HepG2 (cell line): Measurements from ENCODE around the gene ZNF333. TPM values are rescaled to one million over a fixed set of nuclear protein-coding genes. Genes with fewer than 3 reads are reported as not detected.

Source experiments
- ATAC-seq: fragments of 200-7000 bp; cut with Tn5 transposase; 3 replicates; pipeline ENCODE4 v1.9.1; 2020; ENCODE audit warnings: mild to moderate bottlenecking, moderate library complexity
- BruUV-seq: library from RNA; stranded (reverse); fragments of 400-500 nt; replicated peaks from 2 replicates; lab custom pipeline; 2021; lab: Mats Ljungman, UMichigan
- CTCF ChIA-PET: fragments of 300-600 bp; formaldehyde crosslinking; extraction: SDS; loops from one replicate; lab custom pipeline; 2021; ENCODE audit warnings: low total read pairs, inconsistent platforms, low intra/inter-chr PET ratio; lab: Yijun Ruan, JAX
- POLR2A ChIA-PET: fragments of 350-600 bp; sonication (Branson Sonifier 250); formaldehyde crosslinking; loops from one replicate; lab custom pipeline; 2020; ENCODE audit warnings: antibody characterized with exemption, inconsistent platforms; lab: Yijun Ruan, JAX
- DNase-seq: peaks from one replicate; pipeline ENCODE4 v3.0.0-alpha.2; 2015; ENCODE audit warnings: low spot score
- FAIRE-seq: peaks from 3 replicates; lab custom pipeline; 2011; peaks lifted over from hg19 to GRCh38; lab: Jason Lieb, UNC
- H2AFZ ChIP-seq: one replicate; pipeline ENCODE4 v1.6.1; 2011; ENCODE audit warnings: low read length, inconsistent platforms
- H3K27ac ChIP-seq: fragments of 300-600 bp; 3 replicates; pipeline ENCODE4 v1.8.0; 2011; ENCODE audit warnings: mixed run types, mild to moderate bottlenecking, mixed read lengths, low read length, inconsistent platforms; ENCODE audit not compliant: insufficient read depth; ENCODE audit errors: extremely low read length
- H3K27me3 ChIP-seq, 2 experiments: fragments of 200-600 bp in 1 of 2; 2 replicates in 1 of 2; 3 replicates in 1 of 2; pipeline versions ENCODE4 v1.6.0 to v1.8.0; 2011; ENCODE audit warnings: low read length in 2 of 2, mild to moderate bottlenecking in 2 of 2, moderate library complexity in 2 of 2, inconsistent platforms in 1 of 2; ENCODE audit not compliant: insufficient read depth in 2 of 2, control insufficient read depth in 1 of 2
- H3K36me3 ChIP-seq, 2 experiments: fragments of 200-600 bp in 1 of 2; replicated peaks in 1 of 2; 2 replicates in 1 of 2; 3 replicates in 1 of 2; pipeline versions ENCODE4 v1.5.1 to v1.8.0; 2011; ENCODE audit warnings: low read length in 2 of 2, inconsistent platforms in 1 of 2; ENCODE audit not compliant: insufficient read depth in 2 of 2, control insufficient read depth in 1 of 2
- H3K4me1 ChIP-seq: 2 replicates; pipeline ENCODE4 v1.5.1; 2012; ENCODE audit warnings: low read length, inconsistent platforms; ENCODE audit not compliant: insufficient read depth
- H3K4me2 ChIP-seq: 2 replicates; pipeline ENCODE4 v1.6.0; 2011; ENCODE audit warnings: low read depth, low read length, inconsistent platforms
- H3K4me3 ChIP-seq, 3 experiments: fragments of 200-600 bp in 1 of 3; sonication (generic), shearing (Covaris generic) in 1 of 3; replicated peaks in 1 of 3; 2 replicates each; pipeline ENCODE4 v1.5.1; 2011 to 2016; ENCODE audit warnings: low read length in 3 of 3, inconsistent platforms in 2 of 3, low read depth in 2 of 3, mild to moderate bottlenecking in 2 of 3, control low read depth in 1 of 3, mixed read lengths in 1 of 3; ENCODE audit not compliant: insufficient read depth in 1 of 3
- H3K79me2 ChIP-seq: one replicate; pipeline ENCODE4 v1.6.1; 2011; ENCODE audit warnings: low read length, inconsistent platforms; ENCODE audit not compliant: insufficient read depth
- H3K9ac ChIP-seq: 2 replicates; pipeline ENCODE4 v1.6.0; 2011; ENCODE audit warnings: mild to moderate bottlenecking, low read depth, low read length, inconsistent platforms; ENCODE audit not compliant: insufficient read depth
- H3K9me3 ChIP-seq: 2 replicates; pipeline ENCODE4 v1.5.1; 2012; ENCODE audit warnings: mild to moderate bottlenecking, low read length
- H4K20me1 ChIP-seq: 2 replicates; pipeline ENCODE4 v1.6.0; 2011; ENCODE audit warnings: inconsistent platforms, mild to moderate bottlenecking, low read length, moderate library complexity; ENCODE audit not compliant: insufficient read depth
- IKZF1 ChIP-seq: fragments of 450-650 bp; IDR thresholded peaks from 2 replicates; pipeline ENCODE4 v1.7.1; 2016
- SNAI1 ChIP-seq: sonication (generic); formaldehyde crosslinking; IDR thresholded peaks from 2 replicates; pipeline ENCODE4 v1.5.0; 2020; ENCODE audit warnings: mild to moderate bottlenecking, missing genetic modification reagents, borderline replicate concordance
- WIZ ChIP-seq: sonication (generic); formaldehyde crosslinking; IDR thresholded peaks from 2 replicates; pipeline ENCODE4 v1.5.1; 2020; ENCODE audit warnings: mild to moderate bottlenecking, missing genetic modification reagents
- WGBS: methylation state at CpG from one replicate; pipeline ENCODE4 v1.1.6; 2017; ENCODE audit warnings: low lambda C conversion rate; 5-methylcytosine and 5-hydroxymethylcytosine counted together
- in situ Hi-C: cut with HindIII; loops from 2 replicates; pipeline ENCODE4 v1.10.0; 2017; ENCODE audit warnings: low pct_unique_long_range_greater_than_20kb; ENCODE audit not compliant: extremely low pct_ligation_motif_present
- intact Hi-C: fragments of 100-400 bp; cut with micrococcal nuclease; formaldehyde crosslinking; loops from one replicate; pipeline ENCODE4 v1.10.0; 2022; ENCODE audit not compliant: unreplicated experiment
- polyA plus RNA-seq, 8 experiments: library from polyadenylated mRNA; depleted of rRNA in 3 of 8; stranded (reverse) in 7 of 8; unstranded in 1 of 8; fragments of >200 nt; fragmentation: Illumina TruSeq in 4 of 8; extraction: Trizol in 4 of 8; gene quantifications; 2 replicates each; pipeline versions ENCODE4 v1.2.1 to v1.2.3, GENCODE V29; 2011 to 2016; ENCODE audit warnings: low read depth in 4 of 8, missing spikeins in 1 of 8, mixed read lengths in 1 of 8; ENCODE audit not compliant: insufficient read depth in 1 of 8
- total RNA-seq, 5 experiments: library from RNA; depleted of rRNA; stranded (reverse); fragments of >200 nt; fragmentation: Illumina TruSeq; extraction: Trizol; gene quantifications; 2 replicates each; pipeline ENCODE4 v1.2.3, GENCODE V29; 2016; ENCODE audit warnings: low read depth in 1 of 5
- TF ChIP-seq, protein P1 (sequence below): sonication (generic); formaldehyde crosslinking; IDR thresholded peaks from 2 replicates; pipeline ENCODE4 v1.4.0; 2020; ENCODE audit warnings: missing genetic modification reagents
- TF ChIP-seq, protein P2 (sequence below): sonication (generic); formaldehyde crosslinking; IDR thresholded peaks from 2 replicates; pipeline ENCODE4 v1.8.0; 2022; ENCODE audit warnings: missing genetic modification reagents, low read depth, mild to moderate bottlenecking, borderline replicate concordance
- TF ChIP-seq, protein P3 (sequence below): sonication (generic); formaldehyde crosslinking; IDR thresholded peaks from 2 replicates; pipeline ENCODE4 v1.8.0; 2022; ENCODE audit warnings: missing genetic modification reagents, mild to moderate bottlenecking, inconsistent platforms, borderline replicate concordance

The ZNF333 gene
- total and polyA plus RNA-seq, 2 of the 13 experiments (the other 11 are each of a cell fraction or from before 2014, with no cell fraction given): 3.4 to 6.4 TPM

DNA sequence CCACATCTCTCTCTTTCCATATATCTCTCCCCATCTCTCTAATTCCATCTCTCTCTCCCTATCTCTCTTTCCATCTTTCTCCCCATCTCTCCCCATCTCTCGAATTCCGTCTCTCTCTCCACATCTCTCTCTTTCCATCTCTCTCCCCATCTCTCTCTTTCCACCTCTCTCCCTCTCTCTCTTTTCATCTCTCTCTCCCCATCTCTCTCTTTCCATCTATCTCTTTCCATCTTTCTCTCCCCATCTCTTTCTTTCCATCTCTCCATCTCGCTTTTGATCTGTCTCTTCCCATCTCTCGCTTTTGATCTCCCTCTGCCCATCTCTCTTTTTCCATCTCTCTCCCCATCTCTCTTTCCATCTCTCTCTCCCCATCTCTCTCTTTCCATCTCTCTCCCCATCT is 40.8 kb upstream of the ZNF333 start:
- in situ Hi-C loops (no loop called here), intact Hi-C loops (no loop called here)
- FAIRE-seq (no peak), DNase-seq (no peak), ATAC-seq (no peak)
- no peaks in the 10 kb centered on the region for H3K27me3 ChIP-seq
- H3K9me3 ChIP-seq: no peaks in the 10 kb centered on the region
- ChIA-PET POLR2A (no interaction called here), CTCF (no interaction called here)
- no peaks in the 10 kb centered on the region for H3K36me3 ChIP-seq
- WGBS: 3% methylated on average over 4 of the region's 4 CpGs
- no peak overlapping the region for H2AFZ ChIP-seq
- H3K79me2 ChIP-seq: no peaks in the 10 kb centered on the region
- no peak overlapping the region for H3K4me2 ChIP-seq
- no peak overlapping the region for H3K27ac ChIP-seq
- H3K4me1 ChIP-seq: no peaks in the 10 kb centered on the region
- TF ChIP-seq WIZ (no peak), SNAI1 (CRISPR knock-in tag) (no peak)
- TF ChIP-seq, protein P1, sequence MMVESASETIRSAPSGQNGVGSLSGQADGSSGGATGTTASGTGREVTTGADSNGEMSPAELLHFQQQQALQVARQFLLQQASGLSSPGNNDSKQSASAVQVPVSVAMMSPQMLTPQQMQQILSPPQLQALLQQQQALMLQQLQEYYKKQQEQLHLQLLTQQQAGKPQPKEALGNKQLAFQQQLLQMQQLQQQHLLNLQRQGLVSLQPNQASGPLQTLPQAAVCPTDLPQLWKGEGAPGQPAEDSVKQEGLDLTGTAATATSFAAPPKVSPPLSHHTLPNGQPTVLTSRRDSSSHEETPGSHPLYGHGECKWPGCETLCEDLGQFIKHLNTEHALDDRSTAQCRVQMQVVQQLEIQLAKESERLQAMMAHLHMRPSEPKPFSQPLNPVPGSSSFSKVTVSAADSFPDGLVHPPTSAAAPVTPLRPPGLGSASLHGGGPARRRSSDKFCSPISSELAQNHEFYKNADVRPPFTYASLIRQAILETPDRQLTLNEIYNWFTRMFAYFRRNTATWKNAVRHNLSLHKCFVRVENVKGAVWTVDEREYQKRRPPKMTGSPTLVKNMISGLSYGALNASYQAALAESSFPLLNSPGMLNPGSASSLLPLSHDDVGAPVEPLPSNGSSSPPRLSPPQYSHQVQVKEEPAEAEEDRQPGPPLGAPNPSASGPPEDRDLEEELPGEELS (CRISPR knock-in tag): no peak
- no TSS peak for BruUV-seq
- H4K20me1 ChIP-seq: no peaks in the 10 kb centered on the region
- no peak overlapping the region for H3K9ac ChIP-seq
- no peak overlapping the region for H3K4me3 ChIP-seq

DNA sequence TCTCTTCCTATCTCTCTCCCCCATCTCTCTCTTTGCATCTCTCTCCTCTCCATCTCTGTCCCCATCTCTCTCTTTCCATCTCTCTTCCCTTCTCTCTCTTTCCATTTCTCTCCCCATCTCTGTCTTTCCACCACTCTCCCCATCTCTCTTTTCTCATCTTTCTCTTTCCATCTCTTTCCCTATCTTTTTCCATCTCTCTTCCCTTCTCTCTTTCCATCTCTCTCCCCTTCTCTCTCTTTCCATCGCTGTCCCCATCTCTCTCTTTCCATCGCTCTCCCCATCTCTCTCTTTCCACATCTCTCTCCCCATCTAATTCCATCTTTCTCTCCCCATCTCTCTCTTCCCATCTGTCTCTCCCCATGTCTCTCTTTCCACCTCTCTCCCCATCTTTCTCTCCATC is 39.7 kb upstream of the ZNF333 start:
- BruUV-seq: no TSS peak
- Histone ChIP-seq H3K27ac (no peak overlapping the region), H3K36me3 (no peaks in the 10 kb centered on the region), H3K4me3 (no peak overlapping the region), H3K9ac (no peak overlapping the region), H3K4me2 (no peak overlapping the region), H3K79me2 (no peaks in the 10 kb centered on the region), H3K9me3 (no peaks in the 10 kb centered on the region), H3K27me3 (no peaks in the 10 kb centered on the region), H4K20me1 (no peaks in the 10 kb centered on the region), H3K4me1 (no peaks in the 10 kb centered on the region), H2AFZ (no peak overlapping the region)
- 1% methylated on average over 2 of the region's 2 CpGs for WGBS
- in situ Hi-C loops (no loop called here), intact Hi-C loops (no loop called here)
- FAIRE-seq (no peak), DNase-seq (no peak), ATAC-seq (no peak)
- TF ChIP-seq, protein P2, sequence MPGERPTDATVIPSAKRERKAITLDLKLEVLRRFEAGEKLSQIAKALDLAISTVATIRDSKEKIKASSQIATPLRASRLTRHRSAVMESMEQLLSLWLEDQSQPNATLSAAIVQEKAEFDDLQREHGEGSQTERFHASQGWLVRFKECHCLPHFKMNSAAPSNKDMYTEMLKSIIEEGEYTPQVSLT (CRISPR knock-in tag): no peak
- TF ChIP-seq IKZF1: 0 out of 2 replicates have a peak, but pooled peaks have one; percentile 42
- TF ChIP-seq, protein P3, sequence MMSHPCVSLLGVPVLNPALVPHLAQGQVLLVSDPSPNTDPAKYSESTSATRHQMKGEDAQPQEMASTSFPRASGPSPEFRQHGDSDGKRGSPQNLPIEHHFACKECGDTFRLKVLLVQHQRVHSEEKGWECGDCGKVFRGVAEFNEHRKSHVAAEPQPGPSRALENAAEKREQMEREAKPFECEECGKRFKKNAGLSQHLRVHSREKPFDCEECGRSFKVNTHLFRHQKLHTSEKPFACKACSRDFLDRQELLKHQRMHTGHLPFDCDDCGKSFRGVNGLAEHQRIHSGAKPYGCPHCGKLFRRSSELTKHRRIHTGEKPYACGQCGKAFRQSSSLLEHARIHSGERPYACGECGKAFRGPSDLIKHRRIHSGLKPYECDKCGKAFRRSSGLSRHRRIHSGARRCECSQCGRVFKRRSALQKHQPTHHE (CRISPR knock-in tag): no peak
- CTCF ChIA-PET: no interaction called here
- POLR2A ChIA-PET: no interaction called here
